IPS DF 19.7 (cell line): ENCODE results near the gene FOXJ3.

ENCODE experiments used
- DNase-seq: peaks from one replicate; pipeline ENCODE4 v3.0.0-alpha.2; 2013; ENCODE audit warnings: low read depth, low spot score

Gene FOXJ3

GRCh38 chr1:42144711-42145388, 190.2 kb downstream of the FOXJ3 start:
- no peak for DNase-seq

- DNase-seq: no peak
Measured at GRCh38 chr1:42143896-42144710, 190.9 kb downstream of the FOXJ3 start.

GRCh38 chr1:42142894-42143675, 191.9 kb downstream of the FOXJ3 start:
- DNase-seq: no peak

- DNase-seq: no peak
Measured at GRCh38 chr1:42141978-42142377, 193.1 kb downstream of the FOXJ3 start.

GRCh38 chr1:42140191-42140590, 194.8 kb downstream of the FOXJ3 start:
- DNase-seq: no peak

- no peak for DNase-seq
Measured at GRCh38 chr1:42139444-42139843, 195.6 kb downstream of the FOXJ3 start.

GRCh38 chr1:42138586-42138985, 196.4 kb downstream of the FOXJ3 start:
- no peak for DNase-seq

GRCh38 chr1:42137766-42138165, 197.3 kb downstream of the FOXJ3 start:
- no peak for DNase-seq

- DNase-seq: no peak
Measured at GRCh38 chr1:42136466-42136865, 198.6 kb downstream of the FOXJ3 start.

- no peak for DNase-seq
Measured at GRCh38 chr1:42135426-42135825, 199.6 kb downstream of the FOXJ3 start.

GRCh38 chr1:42133809-42134526, 201.1 kb downstream of the FOXJ3 start:
- DNase-seq: no peak

GRCh38 chr1:42133390-42133789, 201.6 kb downstream of the FOXJ3 start:
- no peak for DNase-seq

GRCh38 chr1:42130061-42130660, 204.9 kb downstream of the FOXJ3 start:
- no peak for DNase-seq

- no peak for DNase-seq
Measured at GRCh38 chr1:42128964-42129363, 206.1 kb downstream of the FOXJ3 start.

GRCh38 chr1:42128499-42128898, 206.5 kb downstream of the FOXJ3 start:
- no peak for DNase-seq

- DNase-seq: no peak
Measured at GRCh38 chr1:42127767-42128166, 207.3 kb downstream of the FOXJ3 start.
